Globus pallidus (tissue), 1 donor: ENCODE measurements around the gene RLN1.
"Not testable (repeated sequence)": the region's sequence is repeated elsewhere in the genome, so short reads cannot be mapped to it uniquely, and the experiment has no call there.

Source experiments
- DNase-seq: peaks from one replicate; pipeline ENCODE4 v3.0.0-alpha.2; 2015; ENCODE audit warnings: low spot score

RLN1 gene, protein sequence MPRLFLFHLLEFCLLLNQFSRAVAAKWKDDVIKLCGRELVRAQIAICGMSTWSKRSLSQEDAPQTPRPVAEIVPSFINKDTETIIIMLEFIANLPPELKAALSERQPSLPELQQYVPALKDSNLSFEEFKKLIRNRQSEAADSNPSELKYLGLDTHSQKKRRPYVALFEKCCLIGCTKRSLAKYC

DNA sequence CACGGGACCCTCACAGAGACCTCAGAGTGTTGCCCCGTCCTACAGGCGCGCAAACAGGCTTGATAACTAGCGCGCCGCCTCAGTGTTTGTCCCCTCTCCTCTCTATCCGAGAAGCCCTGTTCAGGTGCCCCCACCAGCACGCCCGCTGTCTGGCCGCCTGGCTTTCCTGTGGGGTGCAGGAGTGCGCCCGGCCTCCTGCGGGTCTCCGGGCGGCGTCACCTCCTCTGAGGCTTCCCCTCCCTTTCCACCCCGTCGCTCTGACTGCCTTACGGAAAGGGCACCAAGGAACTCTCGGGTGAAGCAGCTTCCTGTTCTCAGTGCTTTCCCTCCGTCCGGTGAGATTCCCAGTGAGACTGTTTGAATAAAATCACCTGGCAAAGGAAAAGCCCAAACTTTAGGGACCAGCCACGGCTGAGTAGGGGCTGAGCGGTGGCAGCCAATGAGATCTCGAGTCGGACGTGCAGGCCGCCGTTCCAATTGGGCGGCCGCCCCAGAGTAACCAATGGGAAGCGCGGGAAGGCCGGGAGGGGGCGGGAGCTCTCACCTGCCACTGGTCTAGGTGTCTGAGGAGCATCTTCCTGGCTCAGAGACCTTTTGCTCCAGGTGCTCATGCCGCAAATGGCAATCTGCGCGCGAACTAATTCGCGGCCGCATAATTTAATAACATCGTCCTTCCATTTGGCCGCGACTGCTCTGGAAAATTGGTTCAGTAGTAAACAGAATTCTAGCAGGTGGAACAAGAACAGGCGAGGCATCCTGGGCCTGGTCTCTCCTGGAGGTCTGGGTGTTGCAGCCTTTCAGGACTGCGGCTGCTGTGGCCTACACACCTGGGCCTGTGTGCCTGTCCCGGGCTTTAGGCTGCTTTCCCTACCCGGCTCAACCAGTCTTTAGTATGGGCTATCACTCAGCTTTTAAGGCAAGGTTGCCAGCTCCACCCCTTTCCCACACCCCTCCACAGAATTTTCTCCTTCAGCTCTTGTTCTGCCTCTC is at the start of gene RLN1:
RLN1 (minus strand) TSS at position 885 of the 990 bp plus-strand sequence; CDS start at position 755, 130 bp downstream.
- DNase-seq: peak; percentile 18

DNA sequence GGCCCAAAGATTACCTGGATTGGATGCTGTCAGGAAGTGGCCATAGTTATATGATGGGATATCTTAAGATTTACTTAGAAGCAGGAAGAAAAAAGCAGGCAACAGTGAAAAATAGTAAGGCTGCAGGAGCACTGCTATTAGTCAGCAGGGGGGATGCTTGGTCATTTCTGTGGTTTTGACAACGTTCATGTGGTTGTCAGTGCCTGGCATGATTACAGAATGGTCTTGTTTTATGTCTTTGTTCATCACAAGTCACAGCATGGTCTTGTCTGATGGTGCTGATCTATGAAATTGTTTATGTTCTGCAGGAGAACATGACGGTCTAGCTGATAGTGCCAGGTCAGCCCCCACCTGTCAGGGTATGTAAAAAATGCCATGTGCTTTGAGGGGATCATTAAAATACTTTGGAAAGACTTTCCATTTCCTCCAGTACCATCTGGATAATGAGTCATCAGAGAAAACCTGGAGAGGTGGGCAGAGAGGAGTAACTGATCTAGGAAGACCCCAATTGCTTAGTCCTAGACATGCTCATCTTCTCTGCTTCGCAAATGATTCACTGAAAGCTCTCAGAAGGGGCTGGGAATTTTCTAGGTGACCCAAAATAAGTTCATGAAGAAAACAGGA is 49.5 kb upstream of the RLN1 start:
- no peak for DNase-seq

DNA sequence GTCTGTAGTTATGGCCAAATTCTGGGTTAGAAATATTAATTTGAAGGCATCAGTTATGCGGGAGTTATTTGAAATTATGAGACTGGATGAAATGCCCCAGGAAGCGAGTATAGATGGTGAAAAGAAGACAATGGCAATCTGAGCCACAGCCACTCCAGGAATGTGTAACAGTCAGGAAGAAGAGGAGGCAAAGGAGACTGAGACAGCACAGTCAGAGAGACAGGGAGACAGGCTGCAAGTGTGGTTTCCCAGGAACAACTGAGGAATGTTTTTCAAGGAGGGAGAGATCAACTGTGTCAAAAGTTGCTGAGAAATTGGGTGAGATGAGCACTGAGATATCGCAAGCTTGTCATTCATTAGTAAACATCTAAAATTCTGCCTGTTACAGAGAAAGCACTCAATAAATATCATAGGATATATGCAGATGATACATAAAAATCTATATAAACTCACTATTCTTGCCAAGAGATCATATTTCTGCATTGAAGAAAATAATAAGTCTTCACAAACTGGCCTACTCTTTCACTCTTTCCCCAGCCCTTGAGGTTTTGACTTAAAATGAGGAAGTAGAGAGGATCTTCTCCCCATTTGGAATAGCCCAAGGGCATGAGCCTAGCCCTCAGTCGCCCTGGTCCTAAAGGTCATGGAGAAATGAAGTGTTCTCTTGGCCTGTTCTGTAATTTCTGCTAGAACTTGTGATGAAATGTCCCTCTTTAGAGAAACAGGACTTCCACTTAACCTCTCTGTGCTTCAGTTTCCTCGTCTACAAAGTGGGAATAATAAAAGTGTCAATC is 48.5 kb upstream of the RLN1 start:
- no peak for DNase-seq

DNA sequence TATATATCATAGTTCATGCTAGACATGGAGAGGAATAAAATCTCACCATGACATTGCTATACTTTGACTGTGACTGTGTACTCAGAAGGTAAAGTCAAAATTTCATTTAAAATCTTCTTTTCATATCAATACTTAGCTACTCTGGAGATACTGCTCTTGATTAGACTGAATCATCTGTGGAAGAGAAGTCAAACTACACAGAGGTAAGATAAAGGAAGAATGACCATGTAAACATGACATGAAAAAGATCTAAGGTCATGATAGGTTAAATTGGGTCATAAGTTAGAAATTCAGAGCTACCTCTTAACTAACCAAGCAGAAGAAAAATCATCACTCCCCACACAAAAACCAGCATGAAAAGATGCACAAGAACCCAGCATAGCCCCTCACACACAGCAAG is 44.8 kb upstream of the RLN1 start:
- DNase-seq: no peak

DNA sequence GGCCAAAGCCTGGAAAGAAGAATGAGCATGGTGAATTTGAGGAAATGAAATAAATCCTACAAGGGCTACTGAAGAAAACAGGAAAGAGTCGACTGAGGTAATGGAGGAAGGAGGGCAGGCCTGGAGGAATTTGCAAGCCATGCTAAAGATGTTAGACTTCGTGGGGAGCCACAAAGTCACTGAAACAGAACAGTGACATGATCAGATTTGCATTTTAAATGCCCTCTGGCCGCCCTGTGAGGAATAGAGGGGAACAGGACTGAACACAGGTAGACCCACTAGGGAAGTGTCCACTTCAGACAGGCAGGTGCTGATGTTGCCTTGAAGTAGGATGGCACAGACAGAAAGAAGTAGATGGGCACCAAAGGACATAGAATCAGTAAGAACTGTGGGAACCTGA is 42.8 kb upstream of the RLN1 start:
- no peak for DNase-seq

DNA sequence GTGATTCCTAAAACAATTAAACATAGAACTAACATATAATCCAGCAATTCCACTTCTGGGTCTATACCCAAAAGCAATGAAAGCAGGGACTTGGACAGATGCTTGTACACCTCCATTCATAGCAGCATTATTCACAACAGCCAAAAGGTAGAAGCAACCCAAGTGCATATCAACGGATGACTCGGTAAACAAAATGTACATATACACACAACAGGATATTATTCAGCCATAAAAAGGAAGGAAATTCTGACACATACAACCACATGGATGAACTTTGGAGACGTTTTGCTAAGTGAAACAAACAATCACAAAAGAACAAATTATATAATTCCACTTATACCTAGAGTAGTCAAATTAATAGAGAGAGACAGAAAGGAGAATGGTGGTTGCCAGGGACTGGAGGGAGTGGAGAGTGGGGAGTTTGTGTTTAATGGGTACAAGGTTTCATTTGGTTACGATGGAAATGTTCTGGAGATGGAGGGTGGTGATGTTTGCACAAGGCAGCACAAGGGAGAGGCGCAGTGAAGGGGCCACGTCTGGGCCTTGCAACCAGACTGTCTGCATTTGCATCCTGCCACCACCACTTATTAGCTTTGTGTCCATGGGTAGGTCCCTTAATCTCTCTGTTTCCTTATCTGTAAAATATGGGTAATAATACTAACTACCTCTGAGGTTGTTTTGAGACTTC is 36.3 kb upstream of the RLN1 start:
- no peak for DNase-seq

DNA sequence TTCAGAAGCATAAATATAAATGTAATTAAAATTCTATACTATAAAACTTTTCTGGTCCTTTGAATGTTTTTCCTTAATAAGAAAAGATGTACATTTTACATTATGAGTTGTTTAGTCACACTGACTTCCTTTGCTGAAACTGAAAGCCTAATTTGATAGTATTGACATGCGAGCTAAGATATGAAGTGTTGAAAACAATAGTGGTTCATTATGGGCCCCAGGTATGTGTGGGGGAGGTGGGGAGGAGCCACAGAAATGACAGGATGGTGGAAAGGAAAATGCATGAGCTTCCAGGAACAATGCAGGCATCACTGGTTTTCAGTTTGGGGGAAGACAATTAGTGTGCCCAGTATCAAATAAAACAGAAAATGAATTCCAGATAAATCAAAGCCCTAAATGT is 35.4 kb upstream of the RLN1 start:
- DNase-seq: no peak

DNA sequence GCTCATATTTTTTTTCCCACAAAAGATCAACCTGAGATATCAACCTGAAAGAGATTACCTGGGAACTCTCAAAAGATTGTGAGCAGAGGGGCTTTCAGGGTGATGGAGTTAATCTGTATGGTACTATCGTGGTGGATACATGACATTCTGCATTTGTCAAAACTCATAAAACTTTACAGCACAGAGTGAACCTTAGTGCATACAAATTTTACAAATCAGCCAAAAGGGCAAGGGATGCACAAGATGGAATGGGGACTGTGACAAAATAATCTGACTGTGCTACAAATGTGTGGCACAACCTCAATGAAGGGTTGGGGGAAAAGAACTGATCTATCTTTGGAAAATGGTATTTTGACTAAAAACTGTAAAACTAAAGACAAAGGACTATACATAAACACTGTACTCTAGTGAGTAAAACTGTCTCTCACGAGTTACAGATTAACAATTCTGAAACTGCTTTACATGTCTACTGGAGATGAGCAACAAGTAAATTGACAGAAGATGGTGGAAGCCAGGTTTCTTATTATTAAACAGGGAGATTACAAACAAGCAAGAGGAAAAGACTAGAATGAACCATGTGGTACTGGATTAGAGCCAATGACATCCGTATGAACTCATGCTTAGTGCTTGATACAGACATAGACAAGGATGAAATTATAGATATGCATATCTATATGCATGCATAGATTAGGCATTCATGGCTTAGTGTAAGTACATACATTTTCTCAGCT is 24.8 kb upstream of the RLN1 start:
- DNase-seq: peak; percentile 47

DNA sequence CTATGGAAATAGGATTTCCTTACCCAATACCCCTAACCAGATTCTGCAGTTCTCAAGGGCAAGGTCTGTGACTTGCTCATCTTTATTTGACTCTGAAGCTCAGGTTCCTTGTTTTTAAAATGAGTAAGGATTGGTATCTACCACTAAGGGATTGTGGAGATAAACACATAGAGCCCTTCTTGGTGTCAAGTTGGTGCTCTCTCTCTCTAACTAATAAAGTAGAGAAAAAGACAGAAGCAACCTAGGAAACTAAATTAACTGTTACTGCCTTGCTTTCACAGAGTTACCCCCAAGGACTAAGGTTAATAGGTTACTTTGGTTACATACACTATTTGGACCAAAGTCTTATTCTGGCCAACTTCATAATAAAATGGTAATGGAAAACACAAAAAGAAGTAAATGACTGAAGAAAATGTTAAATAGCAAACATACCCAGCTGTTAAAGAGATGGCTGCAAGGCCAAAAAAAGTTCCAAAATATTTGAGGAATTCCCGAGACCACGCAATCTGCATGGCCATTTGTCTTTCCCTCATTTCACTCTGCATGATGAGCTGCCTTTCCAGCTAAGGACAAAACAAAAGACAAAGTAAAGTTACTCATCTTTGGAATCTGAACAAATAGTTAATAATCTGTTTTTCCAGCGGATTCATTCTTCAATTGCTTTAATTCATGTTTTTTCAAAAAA is 21.8 kb upstream of the RLN1 start:
- no peak for DNase-seq

DNA sequence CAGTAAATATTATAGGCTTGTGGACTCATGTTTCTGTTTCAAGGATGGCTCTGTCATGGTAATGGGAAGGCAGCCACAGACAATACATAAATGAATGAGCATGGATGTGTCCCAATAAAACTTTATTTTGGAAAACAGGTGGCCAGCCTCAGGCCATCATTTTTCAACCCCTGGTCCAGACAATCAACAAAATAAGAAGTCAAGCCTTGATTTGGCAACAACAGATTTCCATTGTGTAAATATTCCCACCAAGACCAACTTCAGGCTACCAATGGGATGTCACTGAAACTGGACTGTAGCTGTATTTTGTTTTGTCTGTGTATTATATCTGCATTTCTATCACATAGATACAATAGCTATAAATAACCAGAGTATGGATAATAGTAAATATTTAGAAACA is 20.7 kb upstream of the RLN1 start:
- DNase-seq: no peak

DNA sequence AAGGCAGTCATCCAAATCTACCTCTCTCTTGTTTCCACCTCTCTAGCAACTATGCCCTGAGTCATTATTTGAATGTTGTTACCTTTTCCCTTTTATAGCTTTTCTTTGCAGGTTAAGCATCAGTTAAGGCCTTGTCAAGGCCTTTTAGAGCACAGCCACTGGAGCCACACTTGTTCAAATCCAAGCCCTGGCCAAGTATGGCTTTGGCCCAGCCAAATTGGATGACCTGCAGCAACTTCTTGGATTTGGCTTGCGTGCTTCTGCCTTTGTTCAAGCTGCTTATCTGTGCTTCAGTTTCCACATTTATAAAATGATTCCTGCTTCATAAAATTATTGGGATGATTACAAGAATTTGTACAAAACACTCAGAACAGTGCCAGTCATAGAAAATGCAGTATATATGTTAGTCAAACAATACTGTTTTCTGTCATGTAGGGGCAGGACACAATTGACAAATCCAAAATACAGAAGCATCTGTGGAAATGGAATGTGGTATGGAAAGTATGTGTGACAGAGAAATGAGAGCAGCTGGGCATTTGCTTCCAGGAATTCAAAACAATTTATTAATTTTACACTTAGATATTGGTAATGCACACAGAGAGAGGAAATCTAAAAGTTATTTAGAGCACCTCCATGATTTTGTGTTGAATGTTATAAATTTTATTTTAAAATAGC is 17.9 kb upstream of the RLN1 start:
- DNase-seq: no peak

DNA sequence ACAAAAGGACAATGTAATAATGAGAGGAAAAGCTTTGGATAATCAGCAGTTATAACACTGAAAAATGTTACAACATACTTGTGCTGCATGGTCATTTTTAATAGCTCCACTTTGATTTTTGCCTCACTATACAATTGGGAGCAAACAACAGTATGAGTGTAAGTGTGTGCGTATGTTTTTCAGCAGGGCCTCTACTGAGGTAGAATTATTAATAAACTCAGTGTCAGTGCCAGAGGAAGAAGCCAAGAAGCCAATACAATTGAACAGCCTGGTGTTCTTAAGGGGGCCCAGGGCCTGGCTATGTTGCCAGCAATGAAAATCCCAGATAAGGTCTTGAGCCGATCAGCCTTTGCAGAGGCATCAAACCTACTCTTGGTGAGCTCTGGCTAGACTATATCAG is 16.1 kb upstream of the RLN1 start:
- DNase-seq: no peak

DNA sequence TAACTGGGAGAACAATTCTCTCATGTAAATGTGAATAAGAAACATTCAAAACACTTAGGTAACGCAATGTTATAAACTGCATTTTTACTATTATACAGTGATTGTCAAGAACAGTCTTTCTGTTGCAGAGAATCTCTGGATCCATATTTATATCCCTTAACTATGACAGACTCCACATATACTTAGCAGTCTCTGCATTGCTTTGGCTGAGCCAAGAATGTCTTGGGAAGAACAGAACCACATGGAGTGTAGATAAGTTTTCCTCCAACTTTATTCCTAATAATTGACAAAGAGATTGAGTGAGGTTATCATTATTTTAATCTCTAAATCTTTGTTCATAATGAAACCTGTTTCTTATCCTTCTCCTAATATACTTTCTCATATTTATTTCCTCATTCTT is 15.6 kb upstream of the RLN1 start:
- no peak for DNase-seq

DNA sequence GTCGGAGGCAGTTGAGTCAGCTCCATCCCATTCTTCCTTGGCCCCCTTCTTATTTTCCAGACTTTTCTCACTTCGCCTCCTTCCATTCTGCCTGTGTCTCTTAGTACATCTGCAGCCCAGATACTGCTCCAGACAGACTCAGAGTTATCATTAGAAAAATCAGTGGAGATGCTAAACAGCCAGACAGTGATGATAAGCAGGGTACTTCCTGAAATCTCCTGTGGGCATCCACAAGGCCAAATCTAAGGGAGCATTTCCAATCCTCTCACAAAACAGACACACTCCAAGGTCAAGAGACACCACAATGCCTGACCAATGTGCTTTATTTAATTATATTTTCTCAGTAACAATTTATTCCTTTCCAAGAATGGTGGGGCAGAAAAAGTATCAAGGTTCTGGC is 14.5 kb upstream of the RLN1 start:
- DNase-seq: no peak

DNA sequence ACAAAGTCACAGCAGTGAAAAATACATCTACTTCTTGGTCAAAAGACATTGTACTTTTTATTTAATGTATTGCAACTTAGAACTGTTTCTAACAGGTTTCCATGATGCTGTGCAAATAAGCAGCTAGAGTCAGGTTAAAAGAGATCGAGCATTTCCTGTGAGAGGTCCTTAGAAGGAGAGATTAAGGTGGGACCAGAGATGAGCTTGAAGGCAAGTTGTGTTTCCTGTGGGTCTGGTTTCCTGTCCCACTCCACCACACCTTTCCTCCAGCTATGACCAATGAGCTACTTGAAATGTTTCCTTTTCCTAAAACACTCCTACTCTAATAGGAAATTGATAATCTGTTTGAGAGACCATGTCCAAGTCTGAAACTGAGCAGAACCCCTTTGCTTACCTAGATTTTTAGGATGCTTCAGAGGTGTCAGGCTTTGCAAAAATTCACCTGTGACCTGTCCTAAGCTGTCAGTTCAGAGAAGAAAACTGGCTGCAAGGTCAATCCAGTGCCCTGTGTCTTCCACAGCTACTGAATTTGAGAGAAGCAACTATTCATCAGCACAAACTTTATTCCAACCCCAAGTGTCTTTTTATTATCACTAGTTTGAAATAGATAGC is 13.1 kb upstream of the RLN1 start:
- DNase-seq: no peak

DNA sequence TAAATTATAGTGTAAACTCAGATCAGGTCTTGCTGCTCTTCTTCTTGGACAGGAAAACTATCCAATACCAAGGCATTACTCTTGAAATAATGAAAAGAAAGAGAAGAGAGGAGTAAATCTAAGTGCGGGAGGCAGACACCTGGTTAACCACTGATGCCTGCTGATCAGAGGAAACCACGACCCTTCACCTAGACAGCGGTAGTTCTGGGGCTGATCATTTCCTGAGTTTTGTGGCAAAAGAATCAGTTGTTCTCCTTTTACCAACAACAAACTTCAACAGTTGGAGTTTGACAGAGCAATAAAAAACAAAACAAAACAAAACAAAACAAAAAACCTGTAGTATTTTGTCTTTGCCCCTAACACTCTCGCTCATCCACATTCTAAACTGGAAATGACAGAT is 3.0 kb downstream of the RLN1 start:
- DNase-seq: no peak

DNA sequence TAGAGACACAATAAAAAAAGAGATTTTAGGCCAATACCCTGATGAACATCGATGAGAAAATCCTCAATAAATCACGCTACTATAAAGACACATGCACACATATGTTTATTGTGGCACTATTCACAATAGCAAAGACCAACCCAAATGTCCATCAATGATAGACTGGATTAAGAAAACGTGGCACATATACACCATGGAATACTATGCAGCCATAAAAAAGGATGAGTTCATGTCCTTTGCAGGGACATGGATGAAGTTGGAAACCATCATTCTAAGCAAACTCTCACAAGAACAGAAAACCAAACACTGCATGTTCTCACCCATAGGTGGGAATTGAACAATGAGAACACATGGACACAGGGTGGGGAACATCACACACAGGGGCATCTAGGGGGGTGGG is 8.4 kb downstream of the RLN1 start:
- not testable (repeated sequence) for DNase-seq

DNA sequence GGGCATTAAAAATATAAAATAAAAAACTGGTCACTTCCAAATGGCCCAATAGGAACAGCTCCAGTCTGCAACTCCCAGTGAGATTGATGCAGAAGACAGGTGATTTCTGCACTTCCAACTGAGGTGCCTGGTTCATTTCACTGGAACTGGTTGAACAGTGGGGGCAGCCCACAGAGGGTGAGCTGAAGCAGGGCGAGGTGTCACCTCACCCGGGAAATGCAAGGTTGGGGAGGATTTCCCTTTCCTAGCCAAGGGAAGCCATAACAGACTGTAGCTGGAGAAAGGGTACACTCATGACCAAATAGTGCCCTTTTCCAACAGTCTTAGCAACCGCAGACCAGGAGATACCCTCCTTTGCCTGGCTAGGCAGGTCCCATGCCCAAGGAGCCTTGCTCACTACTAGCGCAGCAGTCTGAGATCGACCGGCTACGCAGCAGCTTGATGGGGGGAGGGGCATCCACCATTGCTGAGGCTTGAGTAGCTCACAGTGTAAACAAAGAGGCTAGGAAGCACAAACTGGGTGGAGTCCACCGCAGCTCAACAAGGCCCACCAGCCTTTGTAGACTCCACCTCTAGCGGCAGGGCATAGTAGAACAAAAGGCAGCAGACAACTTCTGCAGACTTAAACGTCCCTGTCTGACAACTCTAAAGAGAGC is 12.7 kb downstream of the RLN1 start:
- DNase-seq: no peak

DNA sequence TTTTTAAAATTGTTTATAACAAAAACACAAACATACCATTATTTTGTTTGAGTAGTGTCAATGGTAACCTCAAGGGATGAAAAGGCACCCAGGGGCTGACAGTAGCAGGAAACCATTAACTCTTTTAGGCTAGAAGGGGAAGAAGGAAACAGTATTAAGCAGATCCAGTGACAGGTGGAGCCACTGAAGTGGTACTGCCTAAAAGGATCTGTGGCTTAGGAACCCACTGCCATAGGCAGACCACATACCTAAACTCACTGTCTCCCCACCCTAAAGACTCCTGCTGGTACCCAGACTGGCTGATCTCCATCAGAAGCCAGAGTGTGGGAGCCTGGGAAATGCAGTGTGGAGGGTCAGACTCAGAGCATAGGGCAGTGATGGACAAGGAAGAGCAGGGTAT is 13.5 kb downstream of the RLN1 start:
- DNase-seq: no peak
